ENCODE data around the gene IGF2.

Gene IGF2

GRCh38 chr11:2122907-2123627 lies 16.1 kb downstream of the IGF2 start:
- Histone ChIP-seq H3K36me3 (ENCODE audit: insufficient read depth) (no peaks in the 10 kb centered on the region), H4K20me1 (ENCODE audit: insufficient read depth) (no peaks in the 10 kb centered on the region), H3K4me2 (no peak overlapping the region), H3K79me2 (ENCODE audit: insufficient read depth, low read depth) (no peaks in the 10 kb centered on the region), H3K4me1 (ENCODE audit: low read depth, poor library complexity, severe bottlenecking) (peaks cover 5% of the 10 kb centered on the region), H3K27ac (no peak overlapping the region), H3K9ac (no peak overlapping the region), H3K4me3 (IDR thresholded peaks at IDR 0.05; ENCODE audit: insufficient read depth, low read depth, low read length) (no peak overlapping the region), H2AFZ (ENCODE audit: low read depth) (no peak overlapping the region), H3K27me3 (ENCODE audit: insufficient read depth, low read depth) (peaks cover 32% of the 10 kb centered on the region; the same call in 1 of the 2 replicates)
- TF ChIP-seq CTCF (conservative IDR thresholded peaks at IDR 0.05; ENCODE audit: low read depth, low read length): no peak

- no peak overlapping the region for H3K4me3 ChIP-seq (IDR thresholded peaks at IDR 0.05; ENCODE audit: insufficient read depth, low read depth, low read length)
- peak overlapping the region; percentile 17; the same call in 1 of the 2 replicates for H2AFZ ChIP-seq (ENCODE audit: low read depth)
- no peak overlapping the region; the same call in 1 of the 2 replicates for H3K4me2 ChIP-seq
These were observed 16.8 kb downstream of the IGF2 start for GRCh38 chr11:2122222-2122906.

GRCh38 chr11:2121227-2122130 lies 17.7 kb downstream of the IGF2 start:
- H3K4me3 ChIP-seq (IDR thresholded peaks at IDR 0.05; ENCODE audit: insufficient read depth, low read depth, low read length): no peak overlapping the region
- no peak for TF ChIP-seq CTCF (conservative IDR thresholded peaks at IDR 0.05; ENCODE audit: low read depth, low read length)
- H3K79me2 ChIP-seq (ENCODE audit: insufficient read depth, low read depth): no peaks in the 10 kb centered on the region
- no peak overlapping the region for H3K27ac ChIP-seq
- H2AFZ ChIP-seq (ENCODE audit: low read depth): no peak overlapping the region
- peaks cover 45% of the 10 kb centered on the region; the same call in 1 of the 2 replicates for H3K27me3 ChIP-seq (ENCODE audit: insufficient read depth, low read depth)
- no peak overlapping the region for H3K9ac ChIP-seq
- no peaks in the 10 kb centered on the region for H3K36me3 ChIP-seq (ENCODE audit: insufficient read depth)
- no peak overlapping the region for H3K4me2 ChIP-seq
- H4K20me1 ChIP-seq (ENCODE audit: insufficient read depth): no peaks in the 10 kb centered on the region
- H3K4me1 ChIP-seq (ENCODE audit: low read depth, poor library complexity, severe bottlenecking): peaks cover 5% of the 10 kb centered on the region

More at GRCh38 chr11:2122222-2122906, 16.8 kb downstream of the IGF2 start:
- Histone ChIP-seq H3K27ac (no peak overlapping the region), H3K27me3 (ENCODE audit: insufficient read depth, low read depth) (peaks cover 37% of the 10 kb centered on the region; the same call in 1 of the 2 replicates), H4K20me1 (ENCODE audit: insufficient read depth) (no peaks in the 10 kb centered on the region), H3K4me1 (ENCODE audit: low read depth, poor library complexity, severe bottlenecking) (peaks cover 5% of the 10 kb centered on the region), H3K79me2 (ENCODE audit: insufficient read depth, low read depth) (no peaks in the 10 kb centered on the region), H3K9ac (no peak overlapping the region), H3K36me3 (ENCODE audit: insufficient read depth) (no peaks in the 10 kb centered on the region)
- TF ChIP-seq CTCF (conservative IDR thresholded peaks at IDR 0.05; ENCODE audit: low read depth, low read length): no peak

GRCh38 chr11:2120359-2121100 lies 18.7 kb downstream of the IGF2 start:
- Histone ChIP-seq H3K4me3 (IDR thresholded peaks at IDR 0.05; ENCODE audit: insufficient read depth, low read depth, low read length) (no peak overlapping the region), H3K4me2 (no peak overlapping the region), H3K27me3 (ENCODE audit: insufficient read depth, low read depth) (peaks cover 55% of the 10 kb centered on the region; the same call in 1 of the 2 replicates), H2AFZ (ENCODE audit: low read depth) (no peak overlapping the region), H3K4me1 (ENCODE audit: low read depth, poor library complexity, severe bottlenecking) (peaks cover 5% of the 10 kb centered on the region), H4K20me1 (ENCODE audit: insufficient read depth) (no peaks in the 10 kb centered on the region), H3K36me3 (ENCODE audit: insufficient read depth) (no peaks in the 10 kb centered on the region), H3K79me2 (ENCODE audit: insufficient read depth, low read depth) (no peaks in the 10 kb centered on the region), H3K27ac (no peak overlapping the region), H3K9ac (no peak overlapping the region)
- no peak for TF ChIP-seq CTCF (conservative IDR thresholded peaks at IDR 0.05; ENCODE audit: low read depth, low read length)
